ENCODE data around the gene DSCAM. TPM values are rescaled to one million over a fixed set of nuclear protein-coding genes. Genes with fewer than 3 reads are reported as not detected.

The DSCAM gene
- total RNA-seq, 1 experiment from 2014 or later, result not detected

DNA sequence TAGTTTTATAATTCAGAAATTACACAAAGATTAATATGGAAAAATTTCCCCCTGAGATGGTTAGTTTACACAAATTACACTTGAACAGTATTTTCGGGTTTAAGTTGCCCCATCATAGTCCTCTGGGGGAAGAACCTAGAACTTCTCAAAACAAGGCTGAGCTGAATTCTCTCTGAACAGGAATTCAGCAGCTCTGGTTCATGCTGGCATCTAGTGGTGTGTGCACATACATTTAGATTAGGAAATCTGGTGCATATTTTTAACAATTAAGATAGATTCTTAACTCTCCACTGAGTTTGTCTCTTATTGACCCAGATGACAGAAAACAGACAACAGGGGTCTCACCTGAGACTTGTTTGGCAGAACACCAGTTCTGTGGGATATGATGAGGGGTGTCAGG is 410.7 kb downstream of the DSCAM start:
- Histone ChIP-seq H3K4me3 (replicated peaks in 1 of 2; ENCODE audit: low read depth in 1 of 2, low read length in 2 of 2) (no peak overlapping the region), H3K9me2 (ENCODE audit: insufficient read depth) (no peaks in the 10 kb centered on the region), H3K9ac (ENCODE audit: low read length) (no peak overlapping the region), H3K27me3 (ENCODE audit: insufficient read depth, low read length) (no peaks in the 10 kb centered on the region), H3K79me2 (ENCODE audit: insufficient read depth, low read length) (no peaks in the 10 kb centered on the region), H3K4me2 (ENCODE audit: low read length) (no peak overlapping the region), H3K4me1 (ENCODE audit: control insufficient read depth in 1 of 2, insufficient read depth in 2 of 2, low read length in 2 of 2) (no peaks in the 10 kb centered on the region), H3K36me3 (ENCODE audit: control insufficient read depth in 1 of 2, insufficient read depth in 2 of 2, low read length in 2 of 2) (no peaks in the 10 kb centered on the region), H4K20me1 (ENCODE audit: insufficient read depth) (no peaks in the 10 kb centered on the region), H3K27ac (ENCODE audit: low read depth, low read length) (no peak overlapping the region), H2AFZ (ENCODE audit: low read depth, low read length, poor library complexity, severe bottlenecking) (no peak overlapping the region), H3K9me3 (ENCODE audit: control insufficient read depth in 1 of 2, insufficient read depth in 1 of 2, low read depth in 1 of 2, low read length in 2 of 2) (peaks cover 25 to 33% of the 10 kb centered on the region in 2 experiments; a peak in 2 of 4 replicates)
- intact Hi-C loops (cut with micrococcal nuclease), result no loop called here
- DNase-seq (ENCODE audit: low read depth, low spot score), result no peak
- POLR2A ChIA-PET, result no interaction called here
- ATAC-seq, result no peak
- RAD21 ChIA-PET (ENCODE audit: low non-redundant PET in 1 of 2, low total read pairs in 2 of 2, uncharacterized antibody in 2 of 2, unreplicated experiment in 2 of 2), result no interaction called here
- no TSS peak for BruUV-seq (replicated peaks)
- CTCF ChIA-PET, result no interaction called here
- TF ChIP-seq CBX3 (IDR thresholded peaks at IDR 0.05; ENCODE audit: low read depth) (no peak), YY1 (IDR thresholded peaks at IDR 0.05; ENCODE audit: extremely low read depth, insufficient replicate concordance, low read depth, low read length) (no peak), ZFX (IDR thresholded peaks at IDR 0.05) (no peak), SP1 (IDR thresholded peaks at IDR 0.05; ENCODE audit: low read depth) (no peak), EZH2phosphoT487 (IDR thresholded peaks at IDR 0.05; ENCODE audit: borderline replicate concordance) (no peak), JUND (IDR thresholded peaks at IDR 0.05) (no peak), TCF7L2 (IDR thresholded peaks at IDR 0.05; ENCODE audit: borderline replicate concordance, extremely low read depth, insufficient read depth, insufficient read length) (no peak), CEBPB (IDR thresholded peaks at IDR 0.05; ENCODE audit: low read depth) (no peak), RAD21 (IDR thresholded peaks at IDR 0.05; ENCODE audit: low read depth) (no peak), EZH2 (IDR thresholded peaks at IDR 0.05) (no peak), FOSL1 (IDR thresholded peaks at IDR 0.05; ENCODE audit: low read depth) (no peak), SRF (IDR thresholded peaks at IDR 0.05; ENCODE audit: low read depth) (no peak), ELF1 (IDR thresholded peaks at IDR 0.05; ENCODE audit: borderline replicate concordance, low read depth) (no peak), POLR2AphosphoS5 (IDR thresholded peaks at IDR 0.05; ENCODE audit: low read depth, low read length) (no peak), ZNF274 (IDR thresholded peaks at IDR 0.05; ENCODE audit: low read depth, low read length) (no peak), POLR2A (IDR thresholded peaks at IDR 0.05; ENCODE audit: borderline replicate concordance, extremely low read depth, insufficient read depth, insufficient read length) (no peak)
- TF ChIP-seq, protein P1, sequence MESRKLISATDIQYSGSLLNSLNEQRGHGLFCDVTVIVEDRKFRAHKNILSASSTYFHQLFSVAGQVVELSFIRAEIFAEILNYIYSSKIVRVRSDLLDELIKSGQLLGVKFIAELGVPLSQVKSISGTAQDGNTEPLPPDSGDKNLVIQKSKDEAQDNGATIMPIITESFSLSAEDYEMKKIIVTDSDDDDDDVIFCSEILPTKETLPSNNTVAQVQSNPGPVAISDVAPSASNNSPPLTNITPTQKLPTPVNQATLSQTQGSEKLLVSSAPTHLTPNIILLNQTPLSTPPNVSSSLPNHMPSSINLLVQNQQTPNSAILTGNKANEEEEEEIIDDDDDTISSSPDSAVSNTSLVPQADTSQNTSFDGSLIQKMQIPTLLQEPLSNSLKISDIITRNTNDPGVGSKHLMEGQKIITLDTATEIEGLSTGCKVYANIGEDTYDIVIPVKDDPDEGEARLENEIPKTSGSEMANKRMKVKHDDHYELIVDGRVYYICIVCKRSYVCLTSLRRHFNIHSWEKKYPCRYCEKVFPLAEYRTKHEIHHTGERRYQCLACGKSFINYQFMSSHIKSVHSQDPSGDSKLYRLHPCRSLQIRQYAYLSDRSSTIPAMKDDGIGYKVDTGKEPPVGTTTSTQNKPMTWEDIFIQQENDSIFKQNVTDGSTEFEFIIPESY (IDR thresholded peaks at IDR 0.05; ENCODE audit: extremely low read depth, insufficient replicate concordance, low read length), result no peak
- TF ChIP-seq, protein P2, sequence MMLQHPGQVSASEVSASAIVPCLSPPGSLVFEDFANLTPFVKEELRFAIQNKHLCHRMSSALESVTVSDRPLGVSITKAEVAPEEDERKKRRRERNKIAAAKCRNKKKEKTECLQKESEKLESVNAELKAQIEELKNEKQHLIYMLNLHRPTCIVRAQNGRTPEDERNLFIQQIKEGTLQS (IDR thresholded peaks at IDR 0.05), result no peak
- TF ChIP-seq, protein P3, sequence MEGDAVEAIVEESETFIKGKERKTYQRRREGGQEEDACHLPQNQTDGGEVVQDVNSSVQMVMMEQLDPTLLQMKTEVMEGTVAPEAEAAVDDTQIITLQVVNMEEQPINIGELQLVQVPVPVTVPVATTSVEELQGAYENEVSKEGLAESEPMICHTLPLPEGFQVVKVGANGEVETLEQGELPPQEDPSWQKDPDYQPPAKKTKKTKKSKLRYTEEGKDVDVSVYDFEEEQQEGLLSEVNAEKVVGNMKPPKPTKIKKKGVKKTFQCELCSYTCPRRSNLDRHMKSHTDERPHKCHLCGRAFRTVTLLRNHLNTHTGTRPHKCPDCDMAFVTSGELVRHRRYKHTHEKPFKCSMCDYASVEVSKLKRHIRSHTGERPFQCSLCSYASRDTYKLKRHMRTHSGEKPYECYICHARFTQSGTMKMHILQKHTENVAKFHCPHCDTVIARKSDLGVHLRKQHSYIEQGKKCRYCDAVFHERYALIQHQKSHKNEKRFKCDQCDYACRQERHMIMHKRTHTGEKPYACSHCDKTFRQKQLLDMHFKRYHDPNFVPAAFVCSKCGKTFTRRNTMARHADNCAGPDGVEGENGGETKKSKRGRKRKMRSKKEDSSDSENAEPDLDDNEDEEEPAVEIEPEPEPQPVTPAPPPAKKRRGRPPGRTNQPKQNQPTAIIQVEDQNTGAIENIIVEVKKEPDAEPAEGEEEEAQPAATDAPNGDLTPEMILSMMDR (IDR thresholded peaks at IDR 0.05 in 2 of 3, conservative IDR thresholded peaks at IDR 0.05 in 1 of 3; ENCODE audit: borderline replicate concordance in 1 of 3, insufficient read depth in 1 of 3, low read depth in 2 of 3, low read length in 2 of 3), result no peak
- TF ChIP-seq, protein P4, sequence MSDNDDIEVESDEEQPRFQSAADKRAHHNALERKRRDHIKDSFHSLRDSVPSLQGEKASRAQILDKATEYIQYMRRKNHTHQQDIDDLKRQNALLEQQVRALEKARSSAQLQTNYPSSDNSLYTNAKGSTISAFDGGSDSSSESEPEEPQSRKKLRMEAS (IDR thresholded peaks at IDR 0.05), result no peak

Measured in HCT116 (cell line).